Activated CD4-positive, alpha-beta T cell treated with anti-CD3 and anti-CD28 coated beads, Interleukin-2, amount 50 U/mL, for 48 hours (primary cell): ENCODE measurements around the gene DEFB129.
"Not testable (repeated sequence)": the region's sequence is repeated elsewhere in the genome, so short reads cannot be mapped to it uniquely, and the experiment has no call there.

ENCODE experiments used
- DNase-seq, 2 experiments: peaks; one replicate each; pipeline ENCODE4 v3.0.0-alpha.2; 2020

The DEFB129 gene

GRCh38 chr20:253447-253846 is 26.4 kb downstream of the DEFB129 start:
- DNase-seq: not testable (repeated sequence)

GRCh38 chr20:257419-257818 is 30.4 kb downstream of the DEFB129 start, which contains the start of gene DEFB132:
TSS of gene DEFB132 (plus strand) at chr20:257724. CDS start at chr20:257779, 55 bp downstream.
- no peak for DNase-seq

- no peak for DNase-seq
Measured at GRCh38 chr20:258269-258858, 31.3 kb downstream of the DEFB129 start.

- peak in 1 of 2 experiments; percentile 17 for DNase-seq
Measured at GRCh38 chr20:258963-259362, 31.9 kb downstream of the DEFB129 start.

- DNase-seq: no peak
Measured at GRCh38 chr20:259981-260380, 32.9 kb downstream of the DEFB129 start.

GRCh38 chr20:263701-264100 is 36.6 kb downstream of the DEFB129 start:
- no peak for DNase-seq

GRCh38 chr20:266596-267562 is 39.8 kb downstream of the DEFB129 start:
- peak; percentile 93 to 94 for DNase-seq

- no peak for DNase-seq
Measured at GRCh38 chr20:270517-270916, 43.5 kb downstream of the DEFB129 start.

GRCh38 chr20:271069-271468 is 44.0 kb downstream of the DEFB129 start:
- DNase-seq: no peak

- no peak for DNase-seq
Measured at GRCh38 chr20:271528-271927, 44.5 kb downstream of the DEFB129 start.

GRCh38 chr20:272718-273117 is 45.7 kb downstream of the DEFB129 start:
- no peak for DNase-seq

GRCh38 chr20:273884-274283 is 46.8 kb downstream of the DEFB129 start:
- no peak for DNase-seq

- DNase-seq: no peak
Measured at GRCh38 chr20:275791-276190, 48.7 kb downstream of the DEFB129 start.

- no peak for DNase-seq
Measured at GRCh38 chr20:276620-277495, 49.8 kb downstream of the DEFB129 start.

- DNase-seq: no peak
Measured at GRCh38 chr20:277496-277781, 50.4 kb downstream of the DEFB129 start.

GRCh38 chr20:278181-278580 is 51.1 kb downstream of the DEFB129 start:
- DNase-seq: no peak

- no peak for DNase-seq
Measured at GRCh38 chr20:278607-279571, 51.8 kb downstream of the DEFB129 start.
